HepG2 (cell line): Measurements from ENCODE around the gene WDR27. TPM values are rescaled to one million over a fixed set of nuclear protein-coding genes. Genes with fewer than 3 reads are reported as not detected.

Experiments
- ATF1 ChIP-seq: IDR thresholded peaks from 2 replicates; pipeline ENCODE4 v1.6.1; 2016; ENCODE audit warnings: mild to moderate bottlenecking, control low read depth
- ESRRA ChIP-seq: sonication (generic); formaldehyde crosslinking; IDR thresholded peaks from 2 replicates; pipeline ENCODE4 v1.5.1; 2020; ENCODE audit warnings: mild to moderate bottlenecking, low read depth, missing genetic modification reagents
- FIP1L1 ChIP-seq: fragments of 200-400 bp; formaldehyde crosslinking; IDR thresholded peaks from 2 replicates; pipeline ENCODE4 v1.6.1; 2018; ENCODE audit warnings: low read depth, mild to moderate bottlenecking, low read length, moderate library complexity, borderline replicate concordance; ENCODE audit not compliant: insufficient read depth
- GFI1 ChIP-seq: sonication (generic); formaldehyde crosslinking; IDR thresholded peaks from 2 replicates; pipeline ENCODE4 v1.5.0; 2020; ENCODE audit warnings: missing genetic modification reagents, mild to moderate bottlenecking, borderline replicate concordance
- GLI4 ChIP-seq: sonication (generic); formaldehyde crosslinking; IDR thresholded peaks from 2 replicates; pipeline ENCODE4 v1.5.1; 2020; ENCODE audit warnings: missing genetic modification reagents, mild to moderate bottlenecking, moderate library complexity, borderline replicate concordance
- HOXA7 ChIP-seq: sonication (generic); formaldehyde crosslinking; IDR thresholded peaks from 2 replicates; pipeline ENCODE4 v1.8.1; 2022; ENCODE audit warnings: mild to moderate bottlenecking, missing genetic modification reagents, moderate library complexity
- IKZF1 ChIP-seq: fragments of 450-650 bp; IDR thresholded peaks from 2 replicates; pipeline ENCODE4 v1.7.1; 2016
- JDP2 ChIP-seq: sonication (generic); formaldehyde crosslinking; IDR thresholded peaks from 2 replicates; pipeline ENCODE4 v1.8.1; 2022; ENCODE audit warnings: missing genetic modification reagents, borderline replicate concordance
- KDM3A ChIP-seq: IDR thresholded peaks from 2 replicates; pipeline ENCODE4 v1.6.1; 2018; ENCODE audit warnings: low read depth, missing compliant biosample characterization
- KDM5B ChIP-seq: sonication (generic); formaldehyde crosslinking; IDR thresholded peaks from 2 replicates; pipeline ENCODE4 v1.4.0; 2020; ENCODE audit warnings: missing genetic modification reagents, mild to moderate bottlenecking, borderline replicate concordance
- KLF13 ChIP-seq: sonication (generic); formaldehyde crosslinking; IDR thresholded peaks from 2 replicates; pipeline ENCODE4 v1.4.0; 2020; ENCODE audit warnings: mild to moderate bottlenecking, missing genetic modification reagents
- MBD4 ChIP-seq: IDR thresholded peaks from 2 replicates; pipeline ENCODE4 v1.6.1; 2012; ENCODE audit warnings: low read length, inconsistent platforms, borderline replicate concordance
- MTA1 ChIP-seq: sonication (generic); formaldehyde crosslinking; IDR thresholded peaks from 2 replicates; pipeline ENCODE4 v1.4.0; 2020; ENCODE audit warnings: missing genetic modification reagents, mild to moderate bottlenecking, borderline replicate concordance
- NCOA2 ChIP-seq: sonication (generic); formaldehyde crosslinking; IDR thresholded peaks from 2 replicates; pipeline ENCODE4 v1.8.0; 2022; ENCODE audit warnings: inconsistent platforms
- PAF1 ChIP-seq: IDR thresholded peaks from 2 replicates; pipeline ENCODE4 v1.6.1; 2016; ENCODE audit warnings: missing genetic modification reagents, missing compliant biosample characterization
- SMAD3 ChIP-seq: sonication (generic); formaldehyde crosslinking; IDR thresholded peaks from 2 replicates; pipeline ENCODE4 v1.4.0; 2020; ENCODE audit warnings: missing genetic modification reagents
- SNAI1 ChIP-seq: sonication (generic); formaldehyde crosslinking; IDR thresholded peaks from 2 replicates; pipeline ENCODE4 v1.5.0; 2020; ENCODE audit warnings: mild to moderate bottlenecking, missing genetic modification reagents, borderline replicate concordance
- SP5 ChIP-seq: IDR thresholded peaks from 2 replicates; pipeline ENCODE4 v1.6.1; 2016; ENCODE audit warnings: low read depth, borderline replicate concordance
- STAT5B ChIP-seq: sonication (generic); formaldehyde crosslinking; IDR thresholded peaks from 2 replicates; pipeline ENCODE4 v1.4.0; 2020; ENCODE audit warnings: missing genetic modification reagents
- TRIM24 ChIP-seq: sonication (generic); formaldehyde crosslinking; IDR thresholded peaks from 2 replicates; pipeline ENCODE4 v1.8.0; 2022; ENCODE audit warnings: mild to moderate bottlenecking, missing genetic modification reagents
- ZBTB38 ChIP-seq: sonication (generic); formaldehyde crosslinking; IDR thresholded peaks from 2 replicates; pipeline ENCODE4 v1.5.1; 2020; ENCODE audit warnings: mild to moderate bottlenecking, missing genetic modification reagents
- ZBTB43 ChIP-seq: sonication (generic); formaldehyde crosslinking; conservative IDR thresholded peaks from 2 replicates; pipeline ENCODE4 v1.4.0; 2020; ENCODE audit warnings: missing genetic modification reagents
- ZNF383 ChIP-seq: sonication (generic); formaldehyde crosslinking; IDR thresholded peaks from 2 replicates; pipeline ENCODE4 v1.4.0; 2020; ENCODE audit warnings: missing genetic modification reagents, mild to moderate bottlenecking, borderline replicate concordance
- ZNF432 ChIP-seq: sonication (generic); formaldehyde crosslinking; IDR thresholded peaks from 2 replicates; pipeline ENCODE4 v1.5.0; 2020; ENCODE audit warnings: missing genetic modification reagents, mild to moderate bottlenecking, borderline replicate concordance
- polyA plus RNA-seq, 8 experiments: library from polyadenylated mRNA; depleted of rRNA in 3 of 8; stranded (reverse) in 7 of 8; unstranded in 1 of 8; fragments of >200 nt; fragmentation: Illumina TruSeq in 4 of 8; extraction: Trizol in 4 of 8; gene quantifications; 2 replicates each; pipeline versions ENCODE4 v1.2.1 to v1.2.3, GENCODE V29; 2011 to 2016; ENCODE audit warnings: low read depth in 4 of 8, missing spikeins in 1 of 8, mixed read lengths in 1 of 8; ENCODE audit not compliant: insufficient read depth in 1 of 8
- total RNA-seq, 5 experiments: library from RNA; depleted of rRNA; stranded (reverse); fragments of >200 nt; fragmentation: Illumina TruSeq; extraction: Trizol; gene quantifications; 2 replicates each; pipeline ENCODE4 v1.2.3, GENCODE V29; 2016; ENCODE audit warnings: low read depth in 1 of 5
- TF ChIP-seq, protein P1 (sequence below): sonication (generic); formaldehyde crosslinking; IDR thresholded peaks from 2 replicates; pipeline ENCODE4 v1.5.1; 2020; ENCODE audit warnings: missing genetic modification reagents, mild to moderate bottlenecking, borderline replicate concordance
- TF ChIP-seq, protein P2 (sequence below): sonication (generic); formaldehyde crosslinking; IDR thresholded peaks from 2 replicates; pipeline ENCODE4 v1.4.0; 2020; ENCODE audit warnings: mild to moderate bottlenecking, missing genetic modification reagents
- TF ChIP-seq, protein P3 (sequence below): sonication (generic); formaldehyde crosslinking; IDR thresholded peaks from 2 replicates; pipeline ENCODE4 v1.4.0; 2020; ENCODE audit warnings: mild to moderate bottlenecking, low read depth, missing genetic modification reagents

The WDR27 gene
- total and polyA plus RNA-seq, 2 of the 13 experiments (the other 11 are each of a cell fraction or from before 2014, with no cell fraction given), result 34.1 to 80.3 TPM

DNA sequence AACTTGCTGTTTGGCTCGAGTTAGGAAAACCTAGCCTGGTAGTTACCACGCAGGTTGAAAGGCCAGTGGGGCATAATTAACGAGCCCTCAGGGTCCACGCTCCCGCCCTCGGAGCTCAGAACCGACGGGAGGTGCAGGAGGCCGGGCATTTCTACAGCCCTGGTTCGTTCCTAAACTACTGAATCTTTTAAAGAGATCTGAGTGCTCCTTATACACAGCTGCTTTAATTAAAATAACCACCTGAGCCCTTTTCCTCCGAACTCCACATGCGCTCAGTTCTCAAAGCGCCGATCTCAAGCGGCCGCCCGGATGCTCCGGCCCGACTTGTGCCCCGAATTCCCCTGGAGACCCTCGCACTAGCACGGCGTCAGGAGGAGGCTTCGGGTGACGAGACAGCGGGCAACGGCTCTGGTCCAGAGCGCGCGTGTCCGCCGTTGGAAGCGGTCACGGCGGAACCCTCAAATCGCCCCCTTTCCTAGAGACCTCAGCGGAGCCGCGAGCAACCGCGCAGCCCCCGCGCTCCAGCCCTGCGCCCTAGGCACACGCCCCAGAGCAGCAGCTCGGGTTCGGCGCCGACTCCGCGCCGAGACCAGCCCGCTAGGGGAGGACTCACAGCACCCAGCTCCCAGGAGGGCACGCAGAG, 397 bp downstream of the WDR27 start (continued):
- TF ChIP-seq, protein P1, sequence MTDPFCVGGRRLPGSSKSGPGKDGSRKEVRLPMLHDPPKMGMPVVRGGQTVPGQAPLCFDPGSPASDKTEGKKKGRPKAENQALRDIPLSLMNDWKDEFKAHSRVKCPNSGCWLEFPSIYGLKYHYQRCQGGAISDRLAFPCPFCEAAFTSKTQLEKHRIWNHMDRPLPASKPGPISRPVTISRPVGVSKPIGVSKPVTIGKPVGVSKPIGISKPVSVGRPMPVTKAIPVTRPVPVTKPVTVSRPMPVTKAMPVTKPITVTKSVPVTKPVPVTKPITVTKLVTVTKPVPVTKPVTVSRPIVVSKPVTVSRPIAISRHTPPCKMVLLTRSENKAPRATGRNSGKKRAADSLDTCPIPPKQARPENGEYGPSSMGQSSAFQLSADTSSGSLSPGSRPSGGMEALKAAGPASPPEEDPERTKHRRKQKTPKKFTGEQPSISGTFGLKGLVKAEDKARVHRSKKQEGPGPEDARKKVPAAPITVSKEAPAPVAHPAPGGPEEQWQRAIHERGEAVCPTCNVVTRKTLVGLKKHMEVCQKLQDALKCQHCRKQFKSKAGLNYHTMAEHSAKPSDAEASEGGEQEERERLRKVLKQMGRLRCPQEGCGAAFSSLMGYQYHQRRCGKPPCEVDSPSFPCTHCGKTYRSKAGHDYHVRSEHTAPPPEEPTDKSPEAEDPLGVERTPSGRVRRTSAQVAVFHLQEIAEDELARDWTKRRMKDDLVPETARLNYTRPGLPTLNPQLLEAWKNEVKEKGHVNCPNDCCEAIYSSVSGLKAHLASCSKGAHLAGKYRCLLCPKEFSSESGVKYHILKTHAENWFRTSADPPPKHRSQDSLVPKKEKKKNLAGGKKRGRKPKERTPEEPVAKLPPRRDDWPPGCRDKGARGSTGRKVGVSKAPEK (CRISPR knock-in tag), result no peak
- no peak for TF ChIP-seq GFI1 (CRISPR knock-in tag)
- no peak for TF ChIP-seq GLI4 (CRISPR knock-in tag)
- no peak for TF ChIP-seq TRIM24 (CRISPR knock-in tag)
- no peak for TF ChIP-seq ZBTB38 (CRISPR knock-in tag)
- TF ChIP-seq IKZF1, result no peak
- TF ChIP-seq ZNF383 (CRISPR knock-in tag), result no peak
- TF ChIP-seq KDM3A, result no peak
- TF ChIP-seq NCOA2 (CRISPR knock-in tag), result no peak
- no peak for TF ChIP-seq JDP2 (CRISPR knock-in tag)
- no peak for TF ChIP-seq SMAD3 (CRISPR knock-in tag)
- TF ChIP-seq, protein P2, sequence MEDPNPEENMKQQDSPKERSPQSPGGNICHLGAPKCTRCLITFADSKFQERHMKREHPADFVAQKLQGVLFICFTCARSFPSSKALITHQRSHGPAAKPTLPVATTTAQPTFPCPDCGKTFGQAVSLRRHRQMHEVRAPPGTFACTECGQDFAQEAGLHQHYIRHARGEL, result 0 out of 2 replicates have a peak, but pooled peaks have one; percentile 34
- no peak for TF ChIP-seq PAF1
- TF ChIP-seq, protein P3, sequence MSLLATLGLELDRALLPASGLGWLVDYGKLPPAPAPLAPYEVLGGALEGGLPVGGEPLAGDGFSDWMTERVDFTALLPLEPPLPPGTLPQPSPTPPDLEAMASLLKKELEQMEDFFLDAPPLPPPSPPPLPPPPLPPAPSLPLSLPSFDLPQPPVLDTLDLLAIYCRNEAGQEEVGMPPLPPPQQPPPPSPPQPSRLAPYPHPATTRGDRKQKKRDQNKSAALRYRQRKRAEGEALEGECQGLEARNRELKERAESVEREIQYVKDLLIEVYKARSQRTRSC (CRISPR knock-in tag), result peak; percentile 26; the same call in 1 of the 2 replicates
- no peak for TF ChIP-seq FIP1L1
- no peak for TF ChIP-seq ZBTB43 (CRISPR knock-in tag)
- TF ChIP-seq MBD4, result no peak
- TF ChIP-seq KLF13, result no peak
- no peak for TF ChIP-seq ATF1 (CRISPR knock-in tag)
- TF ChIP-seq HOXA7 (CRISPR knock-in tag), result no peak
- TF ChIP-seq SNAI1 (CRISPR knock-in tag), result peak; percentile 71
- peak; percentile 47; the same call in 1 of the 2 replicates for TF ChIP-seq KDM5B (CRISPR knock-in tag)
- peak; percentile 61; the same call in 1 of the 2 replicates for TF ChIP-seq ESRRA (CRISPR knock-in tag)
- no peak for TF ChIP-seq SP5 (CRISPR knock-in tag)
- no peak for TF ChIP-seq STAT5B (CRISPR knock-in tag)
- TF ChIP-seq ZNF432 (CRISPR knock-in tag), result no peak
- no peak for TF ChIP-seq MTA1
